OCI-LY7 (cell line): ENCODE measurements around the gene ZNF554. TPM values are rescaled to one million over a fixed set of nuclear protein-coding genes. Genes with fewer than 3 reads are reported as not detected.
A peak's percentile ranks its signal among the peaks of the same experiment; 100 is the strongest.

Experiments
- BruUV-seq: library from RNA; stranded (reverse); fragments of 400-500 nt; replicated peaks from 2 replicates; lab custom pipeline; 2021; lab: Mats Ljungman, UMichigan
- CTCF ChIA-PET: fragments of 300-600 bp; sonication (Branson Sonifier 250); formaldehyde crosslinking; loops from one replicate; lab custom pipeline; 2022; ENCODE audit warnings: antibody characterized with exemption; ENCODE audit not compliant: unreplicated experiment; lab: Charles Lee
- POLR2A ChIA-PET: fragments of 300-600 bp; sonication (Branson Sonifier 250); formaldehyde crosslinking; loops from one replicate; lab custom pipeline; 2022; ENCODE audit warnings: antibody characterized with exemption; lab: Charles Lee
- DNase-seq: peaks from one replicate; pipeline ENCODE4 v3.0.0-alpha.2; 2015; ENCODE audit warnings: low spot score
- H2AFZ ChIP-seq: fragments of 200-600 bp; sonication (generic), shearing (Covaris generic); 2 replicates; pipeline ENCODE4 v1.6.1; 2014; ENCODE audit warnings: mild to moderate bottlenecking, antibody characterized with exemption, low read length, moderate library complexity
- H3K27ac ChIP-seq: fragments of 200-600 bp; sonication (generic); 2 replicates; pipeline ENCODE4 v1.5.1; 2014; ENCODE audit warnings: mixed run types, low read depth, mild to moderate bottlenecking, moderate library complexity, low read length, inconsistent platforms; ENCODE audit not compliant: poor library complexity, severe bottlenecking
- H3K36me3 ChIP-seq: fragments of 200-600 bp; sonication (generic); 2 replicates; pipeline ENCODE4 v1.6.1; 2014; ENCODE audit warnings: mild to moderate bottlenecking, antibody characterized with exemption, low read length, moderate library complexity, mixed read lengths; ENCODE audit not compliant: insufficient read depth
- H3K4me1 ChIP-seq: fragments of 200-600 bp; sonication (generic); 2 replicates; pipeline ENCODE4 v1.5.1; 2014; ENCODE audit warnings: mild to moderate bottlenecking, low read length; ENCODE audit not compliant: insufficient read depth, poor library complexity, severe bottlenecking
- H3K4me2 ChIP-seq: fragments of 200-600 bp; sonication (generic); 2 replicates; pipeline ENCODE4 v1.6.1; 2014; ENCODE audit warnings: mild to moderate bottlenecking, low read length
- H3K4me3 ChIP-seq: fragments of 200-600 bp; sonication (generic); 2 replicates; pipeline ENCODE4 v1.5.1; 2014; ENCODE audit warnings: mild to moderate bottlenecking, low read depth, low read length; ENCODE audit not compliant: poor library complexity, severe bottlenecking
- H3K79me2 ChIP-seq: fragments of 200-600 bp; sonication (generic); 2 replicates; pipeline ENCODE4 v1.6.1; 2016; ENCODE audit warnings: low read depth, mild to moderate bottlenecking, low read length, moderate library complexity, mixed read lengths; ENCODE audit not compliant: insufficient read depth
- H3K9me2 ChIP-seq: fragments of 200-600 bp; sonication (generic); 2 replicates; pipeline ENCODE4 v1.6.1; 2016; ENCODE audit warnings: mild to moderate bottlenecking, low read length, mixed read lengths; ENCODE audit not compliant: insufficient read depth
- H3K9me3 ChIP-seq: fragments of 200-600 bp; sonication (generic); 2 replicates; pipeline ENCODE4 v1.6.1; 2014; ENCODE audit warnings: mild to moderate bottlenecking, mixed run types, low read length, mixed read lengths
- H4K20me1 ChIP-seq: fragments of 200-600 bp; sonication (generic); 2 replicates; pipeline ENCODE4 v1.6.1; 2014; ENCODE audit warnings: mild to moderate bottlenecking, antibody characterized with exemption, low read length, moderate library complexity, mixed read lengths; ENCODE audit not compliant: insufficient read depth
- CTCF ChIP-seq: fragments of 200-600 bp; sonication (generic); conservative IDR thresholded peaks from 2 replicates; pipeline ENCODE4 v1.5.1; 2014; ENCODE audit warnings: mild to moderate bottlenecking, antibody characterized with exemption, low read length, moderate library complexity, mixed read lengths
- EZH2phosphoT487 ChIP-seq: fragments of 200-600 bp; sonication (generic); IDR thresholded peaks from 2 replicates; pipeline ENCODE4 v1.6.1; 2018; ENCODE audit warnings: low read depth, borderline replicate concordance, mild to moderate bottlenecking, mixed run types, antibody characterized with exemption, low read length, moderate library complexity, mixed read lengths
- intact Hi-C: fragments of 100-400 bp; cut with micrococcal nuclease; formaldehyde crosslinking; loops from one replicate; pipeline ENCODE4 v1.10.0; 2022; ENCODE audit not compliant: unreplicated experiment
- total RNA-seq, 2 experiments: library from RNA; depleted of rRNA in 1 of 2; stranded (reverse); fragments of >200 nt in 1 of 2; shearing (Covaris generic) in 1 of 2; gene quantifications; 2 replicates each; pipeline ENCODE4 v1.2.3, GENCODE V29; 2014 to 2022

Gene ZNF554
- total RNA-seq, 2 experiments from 2014 or later = 3.9 to 4.4 TPM

- TF ChIP-seq EZH2phosphoT487 = no peak
- TF ChIP-seq CTCF = no peak
- H3K27ac ChIP-seq = no peak overlapping the region
- peaks cover 30% of the 10 kb centered on the region for H4K20me1 ChIP-seq
- DNase-seq = no peak
- intact Hi-C loops = no loop called here
- no peak overlapping the region for H3K4me3 ChIP-seq
- CTCF ChIA-PET = no interaction called here
- no peak overlapping the region for H3K4me2 ChIP-seq
- H3K79me2 ChIP-seq = peaks cover 93% of the 10 kb centered on the region
- POLR2A ChIA-PET = interaction anchor here (0.6 kb wide), 1 partner anchor 9 kb away, joined by 5 read pairs; no protein-coding TSS in a partner anchor
- H3K4me1 ChIP-seq = peaks cover 43% of the 10 kb centered on the region
- H2AFZ ChIP-seq = no peak overlapping the region
- H3K9me2 ChIP-seq = no peaks in the 10 kb centered on the region
- peaks cover 64% of the 10 kb centered on the region for H3K36me3 ChIP-seq
- no TSS peak for BruUV-seq
- no peaks in the 10 kb centered on the region for H3K9me3 ChIP-seq
Measured at GRCh38 chr19:2777952-2778683, 41.5 kb upstream of the ZNF554 start.

GRCh38 chr19:2779121-2779740 lies 40.4 kb upstream of the ZNF554 start:
- H3K4me1 ChIP-seq = peaks cover 46% of the 10 kb centered on the region
- TF ChIP-seq EZH2phosphoT487 = no peak
- TF ChIP-seq CTCF = no peak
- ChIA-PET CTCF (no interaction called here), POLR2A (interaction anchor here (0.5 kb wide), 1 partner anchor 41 kb away, joined by 3 read pairs; no protein-coding TSS in a partner anchor)
- H2AFZ ChIP-seq = no peak overlapping the region
- H3K79me2 ChIP-seq = peaks cover 94% of the 10 kb centered on the region
- H3K36me3 ChIP-seq = peaks cover 61% of the 10 kb centered on the region
- no peak overlapping the region for H3K4me2 ChIP-seq
- BruUV-seq = no TSS peak
- DNase-seq = no peak
- no peak overlapping the region for H3K4me3 ChIP-seq
- no peak overlapping the region for H3K27ac ChIP-seq
- H4K20me1 ChIP-seq = peaks cover 30% of the 10 kb centered on the region
- no peaks in the 10 kb centered on the region for H3K9me2 ChIP-seq
- H3K9me3 ChIP-seq = no peaks in the 10 kb centered on the region
- intact Hi-C loops = no loop called here

- ChIA-PET CTCF (no interaction called here), POLR2A (no interaction called here)
- Histone ChIP-seq H3K4me2 (peak overlapping the region; percentile 14; the same call in 1 of the 2 replicates), H3K9me3 (no peaks in the 10 kb centered on the region), H4K20me1 (peaks cover 19% of the 10 kb centered on the region), H3K79me2 (peaks cover 83% of the 10 kb centered on the region), H2AFZ (no peak overlapping the region), H3K9me2 (no peaks in the 10 kb centered on the region), H3K27ac (no peak overlapping the region), H3K36me3 (peaks cover 56% of the 10 kb centered on the region), H3K4me3 (no peak overlapping the region), H3K4me1 (peaks cover 44% of the 10 kb centered on the region)
- DNase-seq = no peak
- BruUV-seq = no TSS peak
- TF ChIP-seq CTCF (no peak), EZH2phosphoT487 (no peak)
- intact Hi-C loops = no loop called here
Measured at GRCh38 chr19:2780284-2780683, 39.4 kb upstream of the ZNF554 start.
